ENCODE data around the gene ACAN. TPM values are rescaled to one million over a fixed set of nuclear protein-coding genes. Genes with fewer than 3 reads are reported as not detected.

Gene ACAN
- total and polyA plus RNA-seq, 10 of the 15 experiments (the other 5 are each of a cell fraction or from before 2014, with no cell fraction given), result not detected

GRCh38 chr15:88900309-88900981, 97.2 kb downstream of the ACAN start:
- ATAC-seq, result no peak
- Histone ChIP-seq H3K36me3 (ENCODE audit: control insufficient read depth in 2 of 2, insufficient read depth in 2 of 2, low read length in 1 of 2) (no peaks in the 10 kb centered on the region), H3K27ac (ENCODE audit: control insufficient read depth, insufficient read depth) (no peak overlapping the region), H3K9ac (ENCODE audit: control insufficient read depth, insufficient read depth, low read length) (no peak overlapping the region), H3K79me2 (ENCODE audit: control insufficient read depth, insufficient read depth, low read length) (no peaks in the 10 kb centered on the region), H3K4me1 (ENCODE audit: control insufficient read depth, insufficient read depth, low read length) (no peaks in the 10 kb centered on the region; the same call in 1 of the 2 replicates), H3K4me2 (ENCODE audit: control insufficient read depth, insufficient read depth) (no peak overlapping the region), H4K20me1 (ENCODE audit: control insufficient read depth, insufficient read depth) (0 out of 2 replicates have a peak, but pooled peaks cover 5% of the 10 kb centered on the region), H3K4me3 (no peak overlapping the region), H2AFZ (ENCODE audit: control insufficient read depth, low read depth, low read length) (no peak overlapping the region), H3K27me3 (replicated peaks in 1 of 2; ENCODE audit: control insufficient read depth in 2 of 2, insufficient read depth in 2 of 2, low read length in 1 of 2) (no peaks in the 10 kb centered on the region; a peak in 1 of 4 replicates), H3K9me3 (replicated peaks; ENCODE audit: control insufficient read depth, insufficient read depth, low read length) (no peaks in the 10 kb centered on the region)
- no peak for DNase-seq (ENCODE audit: low read depth, low spot score)
- in situ Hi-C loops (cut with MboI) (loop anchor here (5.0 kb wide), 1 partner anchor 277 kb away; no protein-coding TSS in a partner anchor), intact Hi-C loops (cut with micrococcal nuclease; ENCODE audit: unreplicated experiment) (no loop called here)
- 57% methylated on average over 12 of the region's 12 CpGs for WGBS (ENCODE audit: insufficient coverage, insufficient replicate concordance, low lambda C conversion rate, missing lambda C conversion rate)
- POLR2A ChIA-PET, result interaction anchor here (0.7 kb wide), 1 partner anchor 9 kb away, joined by 5 read pairs; no protein-coding TSS in a partner anchor
- SMC1A ChIA-PET (ENCODE audit: uncharacterized antibody, unreplicated experiment), result no interaction called here
- no peak for TF ChIP-seq IRF4 (IDR thresholded peaks at IDR 0.05; ENCODE audit: low read depth, low read length)
- no TSS peak for BruUV-seq (replicated peaks)
- RAD21 ChIA-PET (ENCODE audit: unreplicated experiment), result interaction anchor here (0.9 to 1.1 kb wide), 2 partner anchors 229 to 276 kb away, joined by 3 to 4 read pairs; no protein-coding TSS in a partner anchor
- no peak for FAIRE-seq
- CTCF ChIA-PET, result interaction anchor here (0.8 kb wide), 1 partner anchor 22 kb away, joined by 3 read pairs; no protein-coding TSS in a partner anchor

- H3K27me3 ChIP-seq (replicated peaks in 1 of 2; ENCODE audit: control insufficient read depth in 2 of 2, insufficient read depth in 2 of 2, low read length in 1 of 2), result no peaks in the 10 kb centered on the region; a peak in 1 of 4 replicates
- H3K4me2 ChIP-seq (ENCODE audit: control insufficient read depth, insufficient read depth), result no peak overlapping the region
- no peak overlapping the region for H3K27ac ChIP-seq (ENCODE audit: control insufficient read depth, insufficient read depth)
- ChIA-PET RAD21 (ENCODE audit: unreplicated experiment) (interaction anchor here (0.9 kb wide), 1 partner anchor 229 kb away, joined by 3 read pairs; no protein-coding TSS in a partner anchor), SMC1A (ENCODE audit: uncharacterized antibody, unreplicated experiment) (interaction anchor here (0.9 kb wide), 1 partner anchor 14 kb away, joined by 3 read pairs; no protein-coding TSS in a partner anchor), POLR2A (no interaction called here), CTCF (interaction anchor here (1.8 to 5.5 kb wide), 2 partner anchors 11 to 102 kb away, joined by 5 to 116 read pairs; partner anchors contain the start of gene MFGE8)
- TF ChIP-seq SKIL (IDR thresholded peaks at IDR 0.05; ENCODE audit: low read depth, poor library complexity, severe bottlenecking), result no peak
- no peak for TF ChIP-seq BCLAF1 (IDR thresholded peaks at IDR 0.05)
- TF ChIP-seq BCL3 (IDR thresholded peaks at IDR 0.05; ENCODE audit: borderline replicate concordance, insufficient read depth, low read depth, low read length, poor library complexity, severe bottlenecking), result peak; percentile 40
- TF ChIP-seq CBX5 (IDR thresholded peaks at IDR 0.05; ENCODE audit: low read depth), result no peak
- H4K20me1 ChIP-seq (ENCODE audit: control insufficient read depth, insufficient read depth), result 0 out of 2 replicates have a peak, but pooled peaks cover 5% of the 10 kb centered on the region
- DNase-seq (ENCODE audit: low read depth, low spot score), result no peak
- BruUV-seq (replicated peaks), result no TSS peak
- H3K9ac ChIP-seq (ENCODE audit: control insufficient read depth, insufficient read depth, low read length), result no peak overlapping the region
- H3K4me3 ChIP-seq, result no peak overlapping the region
- H3K9me3 ChIP-seq (replicated peaks; ENCODE audit: control insufficient read depth, insufficient read depth, low read length), result no peaks in the 10 kb centered on the region
- in situ Hi-C loops (cut with MboI) (loop anchor here (5.0 kb wide), 1 partner anchor 276 kb away; no protein-coding TSS in a partner anchor), intact Hi-C loops (cut with micrococcal nuclease; ENCODE audit: unreplicated experiment) (no loop called here)
- H3K79me2 ChIP-seq (ENCODE audit: control insufficient read depth, insufficient read depth, low read length), result no peaks in the 10 kb centered on the region
- no peaks in the 10 kb centered on the region for H3K4me1 ChIP-seq (ENCODE audit: control insufficient read depth, insufficient read depth, low read length)
- WGBS (ENCODE audit: insufficient coverage, insufficient replicate concordance, low lambda C conversion rate, missing lambda C conversion rate), result 40% methylated on average over 2 of the region's 5 CpGs
- no peak for ATAC-seq
- FAIRE-seq, result no peak
- no peaks in the 10 kb centered on the region for H3K36me3 ChIP-seq (ENCODE audit: control insufficient read depth in 2 of 2, insufficient read depth in 2 of 2, low read length in 1 of 2)
- H2AFZ ChIP-seq (ENCODE audit: control insufficient read depth, low read depth, low read length), result no peak overlapping the region
These were observed 97.8 kb downstream of the ACAN start for GRCh38 chr15:88900982-88901418.

All from GM12878 (cell line).